AG04449 (cell line): ENCODE results near the gene NRIP2.
"Not testable (repeated sequence)": the region's sequence is repeated elsewhere in the genome, so short reads cannot be mapped to it uniquely, and the experiment has no call there.

Experiments
- CTCF ChIA-PET: fragments of 350-600 bp; formaldehyde crosslinking; extraction: SDS; loops from one replicate; lab custom pipeline; 2021; ENCODE audit warnings: antibody characterized with exemption; lab: Yijun Ruan, JAX
- POLR2A ChIA-PET: fragments of 400-600, 350-600 bp; formaldehyde crosslinking; extraction: SDS; loops from one replicate; lab custom pipeline; 2020; ENCODE audit warnings: antibody characterized with exemption, inconsistent platforms; lab: Yijun Ruan, JAX
- DNase-seq: peaks from one replicate; pipeline ENCODE4 v3.0.0-alpha.2; 2010; ENCODE audit warnings: low read depth, low spot score
- H3K4me3 ChIP-seq: 2 replicates; pipeline ENCODE4 v1.5.1; 2011; ENCODE audit warnings: low read depth, mild to moderate bottlenecking, control low read depth, low read length
- TF ChIP-seq, protein P1 (sequence below): IDR thresholded peaks from one replicate; pipeline ENCODE4 v1.5.1; 2011; ENCODE audit warnings: mild to moderate bottlenecking, moderate library complexity, low read length, control low read depth, inconsistent platforms; ENCODE audit not compliant: insufficient read depth; ENCODE audit errors: missing control alignments

The NRIP2 gene

DNA sequence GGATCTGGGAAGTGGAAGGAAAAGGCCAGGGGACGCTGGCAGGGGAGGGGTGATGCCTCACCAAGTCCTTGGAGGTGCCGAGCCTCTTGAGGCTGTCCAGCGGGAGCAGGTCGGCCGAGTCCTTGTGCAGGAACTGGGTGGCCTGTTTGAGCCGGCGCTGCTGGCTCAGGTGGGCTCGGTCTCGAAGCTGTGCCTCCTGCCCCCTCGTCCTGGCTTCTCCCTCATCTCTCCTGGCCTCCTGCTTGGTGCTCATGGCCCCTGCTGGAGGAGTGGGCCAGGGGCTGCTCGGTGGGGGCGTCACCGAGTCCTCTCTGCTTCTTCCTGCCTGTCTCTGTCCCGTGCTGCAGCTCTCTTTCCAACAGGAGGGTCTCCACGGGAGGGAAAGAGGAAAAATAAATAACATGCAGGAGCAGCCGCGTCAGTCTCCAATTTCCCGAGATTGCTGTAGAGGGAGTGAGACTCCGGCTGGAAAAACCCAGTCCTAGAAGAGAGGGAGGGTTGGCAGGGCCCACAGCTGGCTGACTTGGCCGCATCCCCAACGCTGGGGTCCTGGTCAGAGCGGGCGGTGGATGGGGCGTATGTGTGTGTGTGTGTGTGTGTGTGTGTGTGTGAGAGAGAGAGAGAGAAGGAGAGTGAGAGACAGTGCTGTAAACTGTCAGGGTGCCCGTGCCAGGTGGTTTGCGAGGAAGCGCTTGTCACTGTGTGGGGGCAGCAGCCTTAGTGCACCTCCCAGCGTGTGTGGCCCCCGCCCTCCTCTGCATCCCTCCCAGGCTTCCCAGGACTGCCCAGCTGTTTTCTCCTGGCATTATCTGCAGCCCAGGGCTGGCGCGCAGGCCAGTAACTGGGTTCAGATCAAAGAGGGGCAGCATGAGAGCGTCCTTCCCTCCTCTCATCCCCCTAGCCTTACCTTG, at the start of gene NRIP2:
Gene NRIP2, minus strand, starts transcription at position 455 of the 911 bp plus-strand sequence. Its CDS starts 52 bp downstream, at position 403.
- POLR2A ChIA-PET: no interaction called here
- H3K4me3 ChIP-seq: no peak within 1 kb of the TSS; the same call in 1 of the 2 replicates
- CTCF ChIA-PET: interaction anchor here (0.9 to 9.4 kb wide), 6 partner anchors 10 to 207 kb away, joined by 3 to 90 read pairs (median 5); no protein-coding TSS in a partner anchor
- no peak for DNase-seq
- TF ChIP-seq, protein P1, sequence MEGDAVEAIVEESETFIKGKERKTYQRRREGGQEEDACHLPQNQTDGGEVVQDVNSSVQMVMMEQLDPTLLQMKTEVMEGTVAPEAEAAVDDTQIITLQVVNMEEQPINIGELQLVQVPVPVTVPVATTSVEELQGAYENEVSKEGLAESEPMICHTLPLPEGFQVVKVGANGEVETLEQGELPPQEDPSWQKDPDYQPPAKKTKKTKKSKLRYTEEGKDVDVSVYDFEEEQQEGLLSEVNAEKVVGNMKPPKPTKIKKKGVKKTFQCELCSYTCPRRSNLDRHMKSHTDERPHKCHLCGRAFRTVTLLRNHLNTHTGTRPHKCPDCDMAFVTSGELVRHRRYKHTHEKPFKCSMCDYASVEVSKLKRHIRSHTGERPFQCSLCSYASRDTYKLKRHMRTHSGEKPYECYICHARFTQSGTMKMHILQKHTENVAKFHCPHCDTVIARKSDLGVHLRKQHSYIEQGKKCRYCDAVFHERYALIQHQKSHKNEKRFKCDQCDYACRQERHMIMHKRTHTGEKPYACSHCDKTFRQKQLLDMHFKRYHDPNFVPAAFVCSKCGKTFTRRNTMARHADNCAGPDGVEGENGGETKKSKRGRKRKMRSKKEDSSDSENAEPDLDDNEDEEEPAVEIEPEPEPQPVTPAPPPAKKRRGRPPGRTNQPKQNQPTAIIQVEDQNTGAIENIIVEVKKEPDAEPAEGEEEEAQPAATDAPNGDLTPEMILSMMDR: no peak

DNA sequence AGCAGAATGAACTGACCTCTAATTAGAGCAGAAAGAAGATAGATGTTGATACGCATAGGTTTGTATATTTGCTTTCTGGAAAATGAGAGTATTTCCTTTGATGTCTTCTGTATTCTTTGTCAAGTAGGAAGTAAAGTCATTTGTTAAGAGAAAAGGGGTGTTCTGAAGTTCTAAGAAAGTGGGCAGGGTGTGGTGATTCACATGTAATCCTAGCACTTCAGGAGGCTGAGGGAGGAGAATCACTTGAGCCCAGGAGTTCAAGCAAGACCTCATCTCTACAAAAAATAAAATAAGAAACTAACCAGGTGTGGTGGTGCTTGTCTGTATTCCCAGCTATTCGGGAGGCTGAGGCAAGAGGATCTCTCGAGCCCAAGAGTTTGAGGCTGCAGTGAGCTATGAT, 45.0 kb upstream of the NRIP2 start:
- CTCF ChIA-PET: interaction anchor here (1.5 to 2.2 kb wide), 4 partner anchors 11 to 154 kb away, joined by 4 to 9 read pairs (median 6); partner anchors contain the start of gene TULP3
- no peak overlapping the region for H3K4me3 ChIP-seq
- POLR2A ChIA-PET: interaction anchor here (1.7 kb wide), 1 partner anchor 11 kb away, joined by 5 read pairs; the partner anchor contains the start of gene TULP3
- TF ChIP-seq, protein P1: no peak
- no peak for DNase-seq

DNA sequence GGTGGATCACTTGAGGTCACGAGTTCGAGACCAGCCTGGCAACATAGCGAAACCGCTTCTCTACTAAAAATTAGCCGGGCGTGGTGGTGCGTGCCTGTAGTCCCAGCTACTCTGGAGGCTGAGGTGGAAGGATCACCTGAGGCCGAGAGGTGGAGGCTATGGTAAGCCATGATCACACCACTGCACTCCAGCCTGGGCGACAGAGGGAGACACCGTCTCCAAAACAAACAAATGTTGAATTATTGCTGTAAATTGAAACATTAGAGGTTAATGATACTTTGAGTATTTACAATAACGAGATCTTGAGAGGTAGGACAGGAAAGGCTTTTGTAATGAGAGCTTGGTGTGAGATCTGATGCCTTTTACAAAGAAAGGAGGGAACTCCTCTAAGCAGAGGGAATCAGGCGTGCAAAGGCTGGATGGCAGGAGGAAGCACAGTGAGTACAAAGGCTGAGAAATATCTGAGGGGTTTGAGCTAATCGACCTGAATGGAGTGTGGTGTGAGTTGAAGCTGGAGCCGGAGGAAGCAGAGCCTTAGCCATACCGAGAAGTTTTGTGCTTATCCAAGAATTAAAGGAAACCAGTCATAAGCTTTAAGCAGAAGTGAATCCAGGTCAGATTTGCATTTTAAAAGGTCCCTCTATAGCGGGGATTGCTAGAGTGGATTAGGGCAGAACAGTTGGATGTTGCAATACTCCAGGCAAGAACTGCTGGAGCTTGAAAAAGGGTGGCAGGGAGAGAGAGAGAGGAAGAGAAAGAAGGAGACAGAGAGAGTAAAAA, 43.3 kb upstream of the NRIP2 start:
- peak overlapping the region; percentile 76 for H3K4me3 ChIP-seq
- DNase-seq: no peak
- ChIA-PET POLR2A (interaction anchor here (0.6 to 1.1 kb wide), 2 partner anchors 13 to 52 kb away, joined by 3 read pairs; partner anchors contain the start of gene TULP3), CTCF (interaction anchor here (0.7 to 2.6 kb wide), 11 partner anchors 9 to 195 kb away, joined by 3 to 21 read pairs (median 5); partner anchors contain the start of gene ITFG2)
- TF ChIP-seq, protein P1: no peak

DNA sequence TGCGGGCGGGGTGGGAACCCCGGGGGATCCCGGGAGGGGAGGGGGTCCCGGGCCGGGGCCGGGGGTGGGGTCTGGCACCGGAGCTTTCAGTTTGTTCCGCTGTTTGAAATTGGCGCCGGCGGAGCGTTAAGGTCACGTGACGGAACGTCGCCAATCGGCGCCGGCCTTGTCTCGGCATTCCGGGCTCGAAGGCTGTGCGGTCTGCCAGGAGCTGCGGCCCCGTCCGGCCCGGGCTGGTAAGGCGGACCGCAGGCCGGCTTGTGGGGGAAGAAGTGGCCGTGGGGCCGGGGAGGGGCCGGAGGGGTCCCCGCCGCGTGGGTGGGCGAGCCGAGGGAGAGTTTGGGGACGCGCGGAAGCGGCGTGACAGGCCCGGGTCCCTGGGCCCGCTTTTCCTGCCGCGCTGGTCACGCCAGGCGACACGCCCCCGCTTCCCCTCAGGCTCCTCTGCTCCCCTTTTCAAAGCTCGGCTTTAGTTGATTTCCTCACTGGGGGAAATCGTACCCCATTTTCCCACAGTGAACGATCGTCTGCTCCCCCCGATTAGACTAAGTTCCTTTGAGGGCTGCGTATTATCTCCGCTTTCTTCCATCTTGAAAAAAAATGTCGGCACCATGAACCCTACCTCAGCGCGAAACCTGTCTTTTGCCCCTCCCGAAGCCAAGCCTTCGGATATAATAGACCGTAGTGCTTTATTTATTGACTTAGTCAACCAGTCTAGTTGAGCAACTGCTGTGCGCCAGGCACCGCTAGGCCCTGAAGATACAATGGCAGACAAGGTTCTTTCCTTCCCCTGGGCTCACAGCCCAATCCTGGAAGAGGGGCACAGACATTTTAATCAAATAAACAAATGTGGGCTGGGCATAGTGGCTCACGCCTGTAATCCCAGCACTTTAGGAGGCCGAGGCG, 42.5 kb upstream of the NRIP2 start, which contains the start of the genes FOXM1 and RHNO1:
Gene FOXM1, minus strand, starts transcription at position 128 of the 906 bp plus-strand sequence. CDS start 2,696 bp downstream, outside the sequence.
Gene RHNO1, plus strand, starts transcription at position 177 of the 906 bp plus-strand sequence. CDS start 8,144 bp downstream, outside the sequence.
- ChIA-PET CTCF (interaction anchor here (0.7 to 2.6 kb wide), 7 partner anchors 10 to 157 kb away, joined by 3 to 21 read pairs (median 5); partner anchors contain the start of gene ITFG2), POLR2A (interaction anchor here (1.1 to 1.3 kb wide), 2 partner anchors 13 to 15 kb away, joined by 3 to 5 read pairs; partner anchors contain the start of gene TULP3)
- TF ChIP-seq, protein P1: peak; percentile 26
- H3K4me3 ChIP-seq: peak within 1 kb of the TSS; percentile 76
- no peak for DNase-seq

- DNase-seq: no peak
- ChIA-PET POLR2A (interaction anchor here (1.3 kb wide), 1 partner anchor 16 kb away, joined by 5 read pairs; no protein-coding TSS in a partner anchor), CTCF (interaction anchor here (1.1 to 2.6 kb wide), 4 partner anchors 10 to 69 kb away, joined by 3 to 21 read pairs (median 11); no protein-coding TSS in a partner anchor)
- TF ChIP-seq, protein P1: no peak
- peak overlapping the region; percentile 76 for H3K4me3 ChIP-seq
These were observed 41.7 kb upstream of the NRIP2 start for GRCh38 chr12:2876431-2877046.

- POLR2A ChIA-PET: not testable (repeated sequence)
- CTCF ChIA-PET: interaction anchor here (8.8 kb wide), 1 partner anchor 18 kb away, joined by 76 read pairs; no protein-coding TSS in a partner anchor
These were observed 34.3 kb upstream of the NRIP2 start for GRCh38 chr12:2868986-2869632.

More at GRCh38 chr12:2868986-2869632, 34.3 kb upstream of the NRIP2 start:
- not testable (repeated sequence) for H3K4me3 ChIP-seq, DNase-seq
